ENCODE data around the gene FHL2.
A peak's percentile ranks its signal among the peaks of the same experiment; 100 is the strongest.
"Not testable (repeated sequence)": the region's sequence is repeated elsewhere in the genome, so short reads cannot be mapped to it uniquely, and the experiment has no call there.

The FHL2 gene

GRCh38 chr2:105398336-105399206 lies at the start of gene FHL2:
TSS of gene FHL2 (minus strand) at chr2:105399051. CDS start at chr2:105386516, 12,535 bp downstream.
- peak; percentile 64 for DNase-seq

- no peak for DNase-seq
Measured at GRCh38 chr2:105447476-105447875, 48.6 kb upstream of the FHL2 start.

- no peak for DNase-seq
Measured at GRCh38 chr2:105446501-105446900, 47.6 kb upstream of the FHL2 start.

GRCh38 chr2:105445976-105446375 lies 47.1 kb upstream of the FHL2 start:
- no peak for DNase-seq

- DNase-seq: no peak
Measured at GRCh38 chr2:105445498-105445897, 46.6 kb upstream of the FHL2 start.

- DNase-seq: no peak
Measured at GRCh38 chr2:105443617-105444598, 45.1 kb upstream of the FHL2 start.

- no peak for DNase-seq
Measured at GRCh38 chr2:105442721-105443120, 43.9 kb upstream of the FHL2 start.

GRCh38 chr2:105442056-105442455 lies 43.2 kb upstream of the FHL2 start:
- DNase-seq: no peak

GRCh38 chr2:105439141-105439540 lies 40.3 kb upstream of the FHL2 start:
- no peak for DNase-seq

GRCh38 chr2:105438104-105438929 lies 39.5 kb upstream of the FHL2 start:
- DNase-seq: no peak

- no peak for DNase-seq
Measured at GRCh38 chr2:105437708-105438103, 38.9 kb upstream of the FHL2 start.

GRCh38 chr2:105432749-105433148 lies 33.9 kb upstream of the FHL2 start:
- DNase-seq: no peak

- no peak for DNase-seq
Measured at GRCh38 chr2:105432044-105432399, 33.2 kb upstream of the FHL2 start.

- DNase-seq: no peak
Measured at GRCh38 chr2:105431367-105432043, 32.7 kb upstream of the FHL2 start.

GRCh38 chr2:105428387-105429018 lies 29.7 kb upstream of the FHL2 start:
- no peak for DNase-seq

GRCh38 chr2:105427485-105427884 lies 28.6 kb upstream of the FHL2 start:
- no peak for DNase-seq

- DNase-seq: no peak
Measured at GRCh38 chr2:105426626-105427292, 27.9 kb upstream of the FHL2 start.

GRCh38 chr2:105425936-105426625 lies 27.2 kb upstream of the FHL2 start:
- no peak for DNase-seq

- not testable (repeated sequence) for DNase-seq
Measured at GRCh38 chr2:105424836-105425235, 26.0 kb upstream of the FHL2 start.

GRCh38 chr2:105422801-105423200 lies 23.9 kb upstream of the FHL2 start:
- no peak for DNase-seq
